ENCODE results near the gene SLC38A5.

DNA sequence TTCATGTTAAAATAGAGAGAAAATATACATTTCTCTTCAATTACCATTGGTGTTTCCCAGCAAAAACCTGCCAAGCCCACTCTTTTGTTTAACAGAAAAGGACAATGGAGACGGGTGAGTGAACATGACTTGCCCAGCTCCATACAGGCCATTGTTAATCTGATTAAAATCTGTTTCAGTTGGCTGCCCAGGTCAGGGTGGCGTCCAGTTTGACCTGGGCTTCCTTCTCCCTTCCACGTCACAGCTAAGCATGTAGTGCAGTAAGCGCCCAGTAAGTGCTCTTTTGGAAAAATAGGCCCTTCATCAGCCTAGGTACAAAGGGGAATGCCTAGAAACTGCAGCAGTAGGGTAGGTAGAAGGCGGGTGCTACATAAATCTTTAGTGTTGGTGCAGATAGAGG is 37.2 kb upstream of the SLC38A5 start:
- TF ChIP-seq POLR2A (IDR thresholded peaks at IDR 0.05; ENCODE audit: low read depth, low read length) = no peak
- TF ChIP-seq TAF1 (IDR thresholded peaks at IDR 0.05; ENCODE audit: low read depth, low read length) = no peak
- no peak for TF ChIP-seq POLR2AphosphoS5 (IDR thresholded peaks at IDR 0.05; ENCODE audit: low read depth, low read length)
- no peak for TF ChIP-seq SPI1 (IDR thresholded peaks at IDR 0.05; ENCODE audit: low read depth, low read length)
- TF ChIP-seq PAX5 (IDR thresholded peaks at IDR 0.05; ENCODE audit: insufficient read depth, low read length, severe bottlenecking) = no peak
- TF ChIP-seq POU2F2 (IDR thresholded peaks at IDR 0.05; ENCODE audit: low read depth, low read length) = no peak
